Keratinocyte (primary cell): Measurements from ENCODE around the gene MAP3K10. TPM values are rescaled to one million over a fixed set of nuclear protein-coding genes. Genes with fewer than 3 reads are reported as not detected.

ENCODE experiments used
- DNase-seq: peaks from one replicate; pipeline ENCODE4 v3.0.0-alpha.2; 2011; ENCODE audit warnings: low read depth, missing footprints, low spot score
- FAIRE-seq: peaks from 2 replicates; lab custom pipeline; 2011; peaks lifted over from hg19 to GRCh38; lab: Jason Lieb, UNC
- H2AFZ ChIP-seq: 2 replicates; pipeline ENCODE4 v1.6.0; 2012; ENCODE audit warnings: low read length, control low read depth, inconsistent platforms; ENCODE audit not compliant: control insufficient read depth
- H3K27ac ChIP-seq: 2 replicates; pipeline ENCODE4 v1.5.1; 2011; ENCODE audit warnings: low read length; ENCODE audit not compliant: control insufficient read depth, insufficient read depth
- H3K27me3 ChIP-seq: 3 replicates; pipeline ENCODE4 v1.6.0; 2011; ENCODE audit warnings: low read length; ENCODE audit not compliant: control insufficient read depth, insufficient read depth; ENCODE audit errors: extremely low read depth
- H3K36me3 ChIP-seq, 2 experiments: 2 replicates in 1 of 2; 3 replicates in 1 of 2; pipeline ENCODE4 v1.5.1; 2011; ENCODE audit warnings: low read length in 2 of 2, mild to moderate bottlenecking in 1 of 2; ENCODE audit not compliant: control insufficient read depth in 2 of 2, insufficient read depth in 2 of 2; ENCODE audit errors: extremely low read depth in 1 of 2
- H3K4me1 ChIP-seq: 3 replicates; pipeline ENCODE4 v1.5.1; 2011; ENCODE audit warnings: low read length; ENCODE audit not compliant: control insufficient read depth, insufficient read depth; ENCODE audit errors: extremely low read depth
- H3K4me2 ChIP-seq: 3 replicates; pipeline ENCODE4 v1.6.0; 2011; ENCODE audit warnings: low read depth, low read length; ENCODE audit not compliant: control insufficient read depth, insufficient read depth; ENCODE audit errors: extremely low read depth
- H3K4me3 ChIP-seq, 3 experiments: fragments of 200-600 bp in 1 of 3; sonication (generic) in 1 of 3; 2 replicates in 2 of 3; 3 replicates in 1 of 3; pipeline ENCODE4 v1.5.1; 2011 to 2016; ENCODE audit warnings: low read length in 3 of 3, mild to moderate bottlenecking in 3 of 3, control low read depth in 2 of 3, inconsistent platforms in 1 of 3, low read depth in 1 of 3, mixed read lengths in 1 of 3, mixed run types in 1 of 3, moderate library complexity in 1 of 3; ENCODE audit not compliant: control insufficient read depth in 2 of 3, insufficient read depth in 2 of 3; ENCODE audit errors: extremely low read depth in 1 of 3
- H3K79me2 ChIP-seq: 2 replicates; pipeline ENCODE4 v1.6.0; 2012; ENCODE audit warnings: low read length; ENCODE audit not compliant: control insufficient read depth, insufficient read depth
- H3K9ac ChIP-seq: 3 replicates; pipeline ENCODE4 v1.6.0; 2011; ENCODE audit warnings: low read length; ENCODE audit not compliant: control insufficient read depth, insufficient read depth; ENCODE audit errors: extremely low read depth
- H3K9me1 ChIP-seq: 3 replicates; pipeline ENCODE4 v1.6.0; 2011; ENCODE audit warnings: low read length; ENCODE audit not compliant: control insufficient read depth, insufficient read depth; ENCODE audit errors: extremely low read depth
- H3K9me3 ChIP-seq: 2 replicates; pipeline ENCODE4 v1.5.1; 2012; ENCODE audit warnings: low read depth, low read length; ENCODE audit not compliant: control insufficient read depth
- H4K20me1 ChIP-seq: 3 replicates; pipeline ENCODE4 v1.6.0; 2011; ENCODE audit warnings: low read length; ENCODE audit not compliant: control insufficient read depth, insufficient read depth; ENCODE audit errors: extremely low read depth
- EZH2 ChIP-seq: IDR thresholded peaks from one replicate; pipeline ENCODE4 v1.6.1; 2012; ENCODE audit warnings: inconsistent platforms, mild to moderate bottlenecking, low read length, moderate library complexity
- dilution Hi-C: fragments of 300-500 bp; cut with MboI; formaldehyde crosslinking; loops from one replicate; pipeline ENCODE4 v1.7.0; 2020; ENCODE audit warnings: low sequenced_read_pairs; ENCODE audit not compliant: extremely low pct_ligation_motif_present
- polyA plus RNA-seq, 5 experiments: library from polyadenylated mRNA; depleted of rRNA in 3 of 5; stranded (reverse) in 3 of 5; stranded (forward) in 1 of 5; unstranded in 1 of 5; fragments of >200 nt; gene quantifications; 1 replicate in 1 of 5; 2 replicates in 3 of 5; 3 replicates in 1 of 5; pipeline versions ENCODE4 v1.2.1 to v1.2.3, GENCODE V29; 2011 to 2012; ENCODE audit warnings: missing spikeins in 2 of 5, low read depth in 1 of 5, low replicate concordance in 1 of 5
- TF ChIP-seq, protein P1 (sequence below), 3 experiments: IDR thresholded peaks in 1 of 3; conservative IDR thresholded peaks in 1 of 3; optimal IDR thresholded peaks in 1 of 3; 2 replicates in 2 of 3; 3 replicates in 1 of 3; pipeline versions ENCODE3 to v1.5.1; 2011; ENCODE audit warnings: low read length in 3 of 3, mild to moderate bottlenecking in 3 of 3, moderate library complexity in 2 of 3, control low read depth in 1 of 3, inconsistent platforms in 1 of 3; ENCODE audit not compliant: insufficient read depth in 2 of 3; ENCODE audit errors: extremely low read depth in 1 of 3

MAP3K10 gene
- polyA plus RNA-seq, 1 donor (not counting 4 experiments of a cell fraction or from before 2014, with no cell fraction given) = 2.9 TPM

DNA sequence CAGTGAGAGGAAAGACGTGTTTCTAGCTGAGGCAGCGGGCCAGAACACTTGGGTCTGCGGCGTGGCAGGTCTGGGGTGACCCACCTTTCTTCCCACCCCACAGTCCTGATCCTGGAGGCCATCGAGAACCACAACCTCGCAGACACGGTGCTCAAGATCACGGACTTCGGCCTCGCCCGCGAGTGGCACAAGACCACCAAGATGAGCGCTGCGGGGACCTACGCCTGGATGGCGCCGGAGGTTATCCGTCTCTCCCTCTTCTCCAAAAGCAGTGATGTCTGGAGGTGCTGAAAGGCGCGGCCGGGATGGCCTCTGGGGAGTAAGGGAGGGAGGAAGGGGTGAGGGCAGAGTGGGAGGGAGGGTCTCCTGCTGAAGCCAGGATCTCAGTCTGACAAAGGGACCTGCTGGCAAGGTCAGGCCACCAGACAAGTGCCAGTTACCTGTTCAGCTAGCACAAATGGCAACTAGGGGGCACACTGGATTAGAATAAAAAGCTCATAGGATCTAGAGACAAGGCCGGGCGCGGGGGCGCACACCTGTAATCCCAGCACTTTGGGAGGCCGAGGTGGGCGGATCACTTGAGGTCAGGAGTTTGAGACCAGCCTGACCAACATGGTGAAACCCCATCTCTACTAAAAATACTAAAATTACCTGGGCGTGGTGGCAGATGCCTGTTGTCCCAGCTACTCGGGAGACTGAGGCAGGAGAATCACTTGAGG, 7.2 kb downstream of the MAP3K10 start:
- Histone ChIP-seq H3K4me1 (no peaks in the 10 kb centered on the region), H3K4me2 (no peak overlapping the region), H3K9me3 (no peaks in the 10 kb centered on the region), H3K9me1 (no peaks in the 10 kb centered on the region), H3K36me3 (peaks cover 0 to 8% of the 10 kb centered on the region in 2 experiments), H3K27ac (no peak overlapping the region), H4K20me1 (no peaks in the 10 kb centered on the region), H3K9ac (no peak overlapping the region), H3K27me3 (no peaks in the 10 kb centered on the region), H2AFZ (no peak overlapping the region), H3K79me2 (no peaks in the 10 kb centered on the region), H3K4me3 (no peak overlapping the region)
- DNase-seq (no peak), FAIRE-seq (no peak)
- dilution Hi-C loops = no loop called here
- TF ChIP-seq, protein P1, sequence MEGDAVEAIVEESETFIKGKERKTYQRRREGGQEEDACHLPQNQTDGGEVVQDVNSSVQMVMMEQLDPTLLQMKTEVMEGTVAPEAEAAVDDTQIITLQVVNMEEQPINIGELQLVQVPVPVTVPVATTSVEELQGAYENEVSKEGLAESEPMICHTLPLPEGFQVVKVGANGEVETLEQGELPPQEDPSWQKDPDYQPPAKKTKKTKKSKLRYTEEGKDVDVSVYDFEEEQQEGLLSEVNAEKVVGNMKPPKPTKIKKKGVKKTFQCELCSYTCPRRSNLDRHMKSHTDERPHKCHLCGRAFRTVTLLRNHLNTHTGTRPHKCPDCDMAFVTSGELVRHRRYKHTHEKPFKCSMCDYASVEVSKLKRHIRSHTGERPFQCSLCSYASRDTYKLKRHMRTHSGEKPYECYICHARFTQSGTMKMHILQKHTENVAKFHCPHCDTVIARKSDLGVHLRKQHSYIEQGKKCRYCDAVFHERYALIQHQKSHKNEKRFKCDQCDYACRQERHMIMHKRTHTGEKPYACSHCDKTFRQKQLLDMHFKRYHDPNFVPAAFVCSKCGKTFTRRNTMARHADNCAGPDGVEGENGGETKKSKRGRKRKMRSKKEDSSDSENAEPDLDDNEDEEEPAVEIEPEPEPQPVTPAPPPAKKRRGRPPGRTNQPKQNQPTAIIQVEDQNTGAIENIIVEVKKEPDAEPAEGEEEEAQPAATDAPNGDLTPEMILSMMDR (optimal IDR thresholded peaks at IDR 0.05 in 1 of 3, IDR thresholded peaks at IDR 0.05 in 1 of 3, conservative IDR thresholded peaks at IDR 0.05 in 1 of 3; ENCODE audit: extremely low read depth in 1 of 3, insufficient read depth in 2 of 3, low read length in 3 of 3) = no peak
- TF ChIP-seq EZH2 = no peak

DNA sequence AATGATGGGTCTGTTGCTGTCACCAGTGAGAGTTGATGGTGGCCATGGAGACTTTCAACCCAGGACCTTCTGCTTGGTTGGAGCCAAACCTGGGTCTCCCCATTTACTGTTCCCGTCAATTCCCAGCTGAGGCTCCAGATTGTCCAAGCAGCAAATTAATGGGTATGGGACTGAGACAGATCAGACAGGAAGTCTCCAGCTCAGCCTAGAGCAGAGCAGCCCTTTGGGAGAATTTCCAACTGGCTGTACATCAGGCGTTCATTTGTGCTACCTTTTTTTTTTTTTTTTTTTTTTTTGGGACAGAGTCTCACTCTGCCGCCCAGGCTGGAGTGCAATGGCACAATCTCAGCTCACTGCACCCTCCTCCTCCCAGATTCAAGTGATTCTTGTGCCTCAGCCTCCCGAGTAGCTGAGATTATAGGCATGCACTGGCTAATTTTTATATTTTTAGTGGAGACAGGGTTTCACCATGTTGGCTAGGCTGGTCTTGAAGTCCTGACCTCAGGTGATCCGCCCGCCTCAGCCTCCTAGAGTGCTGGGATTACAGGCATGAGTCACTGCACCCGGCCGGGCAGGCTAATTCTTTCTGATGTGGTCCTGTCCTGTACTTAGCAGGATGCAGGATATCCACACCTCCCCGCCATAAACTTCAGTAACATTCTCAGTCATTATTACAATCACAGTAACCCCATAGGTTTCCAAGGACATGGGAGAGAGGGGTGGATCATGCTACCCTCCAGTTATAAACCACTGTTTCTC, 9.3 kb downstream of the MAP3K10 start:
- Histone ChIP-seq H3K9me1 (no peaks in the 10 kb centered on the region), H3K4me2 (no peak overlapping the region), H3K4me1 (no peaks in the 10 kb centered on the region), H3K9me3 (no peaks in the 10 kb centered on the region), H3K27me3 (no peaks in the 10 kb centered on the region), H2AFZ (no peak overlapping the region), H3K9ac (no peak overlapping the region), H3K36me3 (peaks cover 0 to 13% of the 10 kb centered on the region in 2 experiments), H3K4me3 (no peak overlapping the region), H3K79me2 (no peaks in the 10 kb centered on the region), H3K27ac (no peak overlapping the region), H4K20me1 (no peaks in the 10 kb centered on the region)
- no peak for FAIRE-seq
- dilution Hi-C loops = no loop called here
- TF ChIP-seq, protein P1 (optimal IDR thresholded peaks at IDR 0.05 in 1 of 3, IDR thresholded peaks at IDR 0.05 in 1 of 3, conservative IDR thresholded peaks at IDR 0.05 in 1 of 3; ENCODE audit: extremely low read depth in 1 of 3, insufficient read depth in 2 of 3, low read length in 3 of 3) = no peak
- TF ChIP-seq EZH2 = no peak
- DNase-seq = no peak
